DOHH2 (cell line): ENCODE measurements around the gene TRAF1.

Source experiments
- EZH2phosphoT487 ChIP-seq: fragments of 200-600 bp; sonication (generic); IDR thresholded peaks from 2 replicates; pipeline ENCODE4 v1.6.1; 2017; ENCODE audit warnings: borderline replicate concordance, mild to moderate bottlenecking, antibody characterized with exemption, low read length, moderate library complexity, mixed read lengths
- TF ChIP-seq, protein P1 (sequence below): fragments of 200-600 bp; sonication (generic); IDR thresholded peaks from one replicate; pipeline ENCODE4 v1.5.1; 2014; ENCODE audit warnings: antibody characterized with exemption, mild to moderate bottlenecking, low read depth, low read length; ENCODE audit not compliant: poor library complexity, severe bottlenecking

DNA sequence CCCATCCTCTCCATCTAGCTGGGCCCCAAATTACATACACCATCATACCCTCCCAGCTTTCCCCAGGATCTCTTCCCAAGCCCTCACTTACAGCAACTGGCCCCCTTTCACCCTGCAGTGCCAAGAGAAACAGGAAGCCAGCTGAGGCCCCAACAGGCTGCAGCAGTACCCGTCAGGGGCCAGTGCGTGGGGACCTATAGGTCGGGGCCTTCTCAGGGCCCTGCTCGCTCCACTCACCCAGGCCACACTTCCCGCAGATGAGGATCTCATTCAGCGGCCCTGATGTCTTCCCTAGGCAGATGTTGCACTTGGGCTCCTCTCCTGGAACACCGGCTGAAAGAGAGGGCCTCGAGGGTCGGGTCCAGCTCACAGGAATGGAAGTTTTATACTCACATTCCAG, 56.4 kb downstream of the TRAF1 start:
- TF ChIP-seq, protein P1, sequence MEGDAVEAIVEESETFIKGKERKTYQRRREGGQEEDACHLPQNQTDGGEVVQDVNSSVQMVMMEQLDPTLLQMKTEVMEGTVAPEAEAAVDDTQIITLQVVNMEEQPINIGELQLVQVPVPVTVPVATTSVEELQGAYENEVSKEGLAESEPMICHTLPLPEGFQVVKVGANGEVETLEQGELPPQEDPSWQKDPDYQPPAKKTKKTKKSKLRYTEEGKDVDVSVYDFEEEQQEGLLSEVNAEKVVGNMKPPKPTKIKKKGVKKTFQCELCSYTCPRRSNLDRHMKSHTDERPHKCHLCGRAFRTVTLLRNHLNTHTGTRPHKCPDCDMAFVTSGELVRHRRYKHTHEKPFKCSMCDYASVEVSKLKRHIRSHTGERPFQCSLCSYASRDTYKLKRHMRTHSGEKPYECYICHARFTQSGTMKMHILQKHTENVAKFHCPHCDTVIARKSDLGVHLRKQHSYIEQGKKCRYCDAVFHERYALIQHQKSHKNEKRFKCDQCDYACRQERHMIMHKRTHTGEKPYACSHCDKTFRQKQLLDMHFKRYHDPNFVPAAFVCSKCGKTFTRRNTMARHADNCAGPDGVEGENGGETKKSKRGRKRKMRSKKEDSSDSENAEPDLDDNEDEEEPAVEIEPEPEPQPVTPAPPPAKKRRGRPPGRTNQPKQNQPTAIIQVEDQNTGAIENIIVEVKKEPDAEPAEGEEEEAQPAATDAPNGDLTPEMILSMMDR: no peak
- no peak for TF ChIP-seq EZH2phosphoT487
